ENCODE data around the gene GPS2. TPM values are rescaled to one million over a fixed set of nuclear protein-coding genes. Genes with fewer than 3 reads are reported as not detected.

Gene GPS2
- total and polyA plus RNA-seq, 2 donors (not counting 3 experiments of a cell fraction or from before 2014, with no cell fraction given), result 51.6 to 132 TPM

GRCh38 chr17:7317161-7317803 lies 2.1 kb upstream of the GPS2 start:
- DNase-seq (ENCODE audit: low read depth, low spot score) (no peak), FAIRE-seq (no peak)
- TF ChIP-seq MYC (IDR thresholded peaks at IDR 0.05; ENCODE audit: low read depth, low read length) (no peak), EZH2 (IDR thresholded peaks at IDR 0.05; ENCODE audit: borderline replicate concordance, low read depth, low read length, severe bottlenecking) (no peak), CTCF (IDR thresholded peaks at IDR 0.05; ENCODE audit: extremely low read depth in 1 of 2, insufficient read depth in 1 of 2, low read depth in 1 of 2, low read length in 2 of 2) (no peak), FOS (IDR thresholded peaks at IDR 0.05; ENCODE audit: borderline replicate concordance, insufficient read depth, low read length) (no peak), POLR2AphosphoS5 (IDR thresholded peaks at IDR 0.05; ENCODE audit: insufficient read depth, low read depth, low read length) (no peak), JUN (IDR thresholded peaks at IDR 0.05; ENCODE audit: borderline replicate concordance, insufficient read depth, insufficient read length, low read depth) (no peak), MAX (IDR thresholded peaks at IDR 0.05; ENCODE audit: insufficient read depth, insufficient read length) (no peak), POLR2A (IDR thresholded peaks at IDR 0.05; ENCODE audit: low read depth, low read length) (no peak), GATA2 (IDR thresholded peaks at IDR 0.05; ENCODE audit: insufficient read depth, insufficient read length, low read depth, low read length) (no peak)
- dilution Hi-C loops (cut with MboI; ENCODE audit: extremely low pct_ligation_motif_present, low sequenced_read_pairs) (no loop called here), intact Hi-C loops (cut with micrococcal nuclease) (no loop called here)
- Histone ChIP-seq H2AFZ (ENCODE audit: low read depth, low read length) (no peak overlapping the region), H3K27ac (ENCODE audit: insufficient read depth, low read depth, low read length) (no peak overlapping the region), H3K9me1 (replicated peaks; ENCODE audit: control insufficient read depth, extremely low read depth, insufficient read depth, low read length) (no peaks in the 10 kb centered on the region), H3K9me3 (replicated peaks; ENCODE audit: control insufficient read depth, insufficient read depth, low read length) (no peaks in the 10 kb centered on the region), H3K4me2 (ENCODE audit: insufficient read depth, low read length) (no peak overlapping the region), H3K4me1 (ENCODE audit: control insufficient read depth, extremely low read depth, insufficient read depth, low read length) (peaks cover 24% of the 10 kb centered on the region), H4K20me1 (replicated peaks; ENCODE audit: control insufficient read depth, extremely low read depth, insufficient read depth, low read length) (no peaks in the 10 kb centered on the region), H3K27me3 (ENCODE audit: control insufficient read depth in 2 of 2, insufficient read depth in 2 of 2, low read length in 2 of 2) (no peaks in the 10 kb centered on the region), H3K4me3 (replicated peaks in 1 of 3; ENCODE audit: insufficient read depth in 1 of 3, low read depth in 1 of 3, low read length in 3 of 3) (no peak overlapping the region), H3K79me2 (ENCODE audit: control insufficient read depth, insufficient read depth, low read length) (peaks cover 6% of the 10 kb centered on the region), H3K36me3 (ENCODE audit: control insufficient read depth in 2 of 2, extremely low read depth in 1 of 2, insufficient read depth in 2 of 2, low read length in 2 of 2) (peaks cover 12 to 49% of the 10 kb centered on the region in 2 experiments), H3K9ac (replicated peaks; ENCODE audit: extremely low read depth, insufficient read depth, low read length) (no peak overlapping the region)
- ChIA-PET POLR2A (no interaction called here), CTCF (interaction anchor here (1.0 to 1.6 kb wide), 3 partner anchors 21 to 244 kb away, joined by 3 read pairs; no protein-coding TSS in a partner anchor)
- no TSS peak for BruUV-seq (replicated peaks)

All from endothelial cell of umbilical vein (primary cell).